PC-3 (cell line): ENCODE measurements around the gene IL1RAPL1. TPM values are rescaled to one million over a fixed set of nuclear protein-coding genes. Genes with fewer than 3 reads are reported as not detected.
A peak's percentile ranks its signal among the peaks of the same experiment; 100 is the strongest.

Experiments used
- ATAC-seq: fragments of 200-7000 bp; cut with Tn5 transposase; 2 replicates; pipeline ENCODE4 v1.9.1; 2020; ENCODE audit warnings: mild to moderate bottlenecking, moderate library complexity
- BruUV-seq: library from RNA; stranded (reverse); fragments of 400-500 nt; replicated peaks from 2 replicates; lab custom pipeline; 2021; lab: Mats Ljungman, UMichigan
- CTCF ChIA-PET: fragments of 300-600 bp; sonication (Branson Sonifier 250); formaldehyde crosslinking; loops from one replicate; lab custom pipeline; 2022; ENCODE audit warnings: antibody characterized with exemption; lab: Charles Lee
- POLR2A ChIA-PET: fragments of 300-600 bp; sonication (Branson Sonifier 250); formaldehyde crosslinking; loops from one replicate; lab custom pipeline; 2022; ENCODE audit warnings: antibody characterized with exemption; ENCODE audit not compliant: unreplicated experiment; lab: Charles Lee
- DNase-seq: peaks from one replicate; pipeline ENCODE4 v3.0.0-alpha.2; 2015
- H2AFZ ChIP-seq: fragments of 300-600 bp; sonication (generic); 2 replicates; pipeline ENCODE4 v1.6.0; 2016; ENCODE audit warnings: antibody characterized with exemption, low read length
- H3F3A ChIP-seq: fragments of 300-600 bp; sonication (generic); one replicate; pipeline ENCODE4 v1.6.0; 2017; ENCODE audit warnings: antibody characterized with exemption, low read length, control low read depth, mild to moderate bottlenecking; ENCODE audit not compliant: unreplicated experiment
- H3K27ac ChIP-seq: fragments of 300-600 bp; sonication (generic); 2 replicates; pipeline ENCODE4 v1.5.1; 2016; ENCODE audit warnings: mild to moderate bottlenecking, low read length
- H3K27me3 ChIP-seq: fragments of 300-600 bp; sonication (generic); 2 replicates; pipeline ENCODE4 v1.6.1; 2016; ENCODE audit warnings: low read length, mixed read lengths
- H3K36me3 ChIP-seq: fragments of 300-600 bp; sonication (generic); 2 replicates; pipeline ENCODE4 v1.6.1; 2016; ENCODE audit warnings: low read depth, mixed run types, low read length, mixed read lengths
- H3K4me1 ChIP-seq: fragments of 300-600 bp; sonication (generic); 2 replicates; pipeline ENCODE4 v1.5.1; 2016; ENCODE audit warnings: low read length; ENCODE audit not compliant: insufficient read depth
- H3K4me2 ChIP-seq: fragments of 300-600 bp; sonication (generic); 2 replicates; pipeline ENCODE4 v1.6.0; 2016; ENCODE audit warnings: low read length
- H3K4me3 ChIP-seq: fragments of 300-600 bp; sonication (generic); 2 replicates; pipeline ENCODE4 v1.5.1; 2016; ENCODE audit warnings: mild to moderate bottlenecking, low read length, mixed read lengths
- H3K79me2 ChIP-seq: fragments of 300-600 bp; sonication (generic); 2 replicates; pipeline ENCODE4 v1.6.1; 2017; ENCODE audit warnings: low read length, mixed read lengths
- H3K9ac ChIP-seq: fragments of 300-600 bp; sonication (generic); 2 replicates; pipeline ENCODE4 v1.6.0; 2016; ENCODE audit warnings: mild to moderate bottlenecking, low read length
- H3K9me2 ChIP-seq: fragments of 300-600 bp; sonication (generic); replicated peaks from 2 replicates; pipeline ENCODE4 v1.6.1; 2016; ENCODE audit warnings: mixed run types, low read length, mixed read lengths
- H3K9me3 ChIP-seq: fragments of 300-600 bp; sonication (generic); 2 replicates; pipeline ENCODE4 v1.6.1; 2016; ENCODE audit warnings: low read length, mixed read lengths
- H4K20me1 ChIP-seq: fragments of 300-600 bp; sonication (generic); 2 replicates; pipeline ENCODE4 v1.6.1; 2016; ENCODE audit warnings: low read length, mixed read lengths
- EZH2 ChIP-seq: fragments of 300-600 bp; sonication (generic); IDR thresholded peaks from one replicate; pipeline ENCODE4 v1.6.1; 2017; ENCODE audit warnings: antibody characterized with exemption, mild to moderate bottlenecking, low read length; ENCODE audit not compliant: unreplicated experiment
- EZH2phosphoT487 ChIP-seq: fragments of 300-600 bp; sonication (generic); IDR thresholded peaks from 2 replicates; pipeline ENCODE4 v1.6.1; 2018; ENCODE audit warnings: mild to moderate bottlenecking, antibody characterized with exemption, low read length, borderline replicate concordance
- intact Hi-C: fragments of 100-400 bp; cut with micrococcal nuclease; formaldehyde crosslinking; loops from 2 replicates; pipeline ENCODE4 v1.9.0; 2023
- total RNA-seq: library from RNA; depleted of rRNA; stranded (reverse); fragments of >200 nt; gene quantifications from 2 replicates; pipeline ENCODE4 v1.2.3, GENCODE V29; 2014
- TF ChIP-seq, protein P1 (sequence below): fragments of 300-600 bp; sonication (generic); conservative IDR thresholded peaks from 2 replicates; pipeline ENCODE4 v1.5.1; 2017; ENCODE audit warnings: antibody characterized with exemption, low read depth, mild to moderate bottlenecking, low read length

IL1RAPL1 gene
- total RNA-seq, 1 experiment from 2014 or later: 0.44 TPM

DNA sequence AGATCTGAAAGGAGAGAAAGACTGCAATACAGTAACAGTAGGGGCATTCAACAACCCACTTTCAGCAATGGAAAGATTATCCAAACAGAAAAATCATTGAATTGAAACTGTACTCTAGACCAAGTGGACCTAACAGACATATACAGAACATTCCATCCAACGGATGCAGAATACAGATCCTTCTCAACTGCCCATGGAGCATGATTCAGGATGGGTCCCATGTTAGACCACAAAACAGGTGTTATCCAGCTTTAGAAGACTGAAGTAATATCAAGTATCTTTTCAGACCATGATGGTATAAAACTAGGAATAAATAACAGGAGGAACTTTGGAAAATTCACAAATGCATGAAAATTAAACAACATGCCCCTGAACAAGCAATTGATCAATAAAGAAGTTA is 1060.9 kb downstream of the IL1RAPL1 start:
- CTCF ChIA-PET: no interaction called here
- BruUV-seq: no TSS peak
- Histone ChIP-seq H3K36me3 (no peaks in the 10 kb centered on the region), H3K4me2 (peak overlapping the region; percentile 21; the same call in 1 of the 2 replicates), H3K4me3 (no peak overlapping the region), H4K20me1 (no peaks in the 10 kb centered on the region), H3K79me2 (no peaks in the 10 kb centered on the region), H3K4me1 (peaks cover 12% of the 10 kb centered on the region), H3K27me3 (no peaks in the 10 kb centered on the region), H3K9me2 (no peaks in the 10 kb centered on the region), H3F3A (no peaks in the 10 kb centered on the region), H3K9ac (no peak overlapping the region), H2AFZ (no peak overlapping the region), H3K9me3 (no peaks in the 10 kb centered on the region), H3K27ac (no peak overlapping the region)
- TF ChIP-seq, protein P1, sequence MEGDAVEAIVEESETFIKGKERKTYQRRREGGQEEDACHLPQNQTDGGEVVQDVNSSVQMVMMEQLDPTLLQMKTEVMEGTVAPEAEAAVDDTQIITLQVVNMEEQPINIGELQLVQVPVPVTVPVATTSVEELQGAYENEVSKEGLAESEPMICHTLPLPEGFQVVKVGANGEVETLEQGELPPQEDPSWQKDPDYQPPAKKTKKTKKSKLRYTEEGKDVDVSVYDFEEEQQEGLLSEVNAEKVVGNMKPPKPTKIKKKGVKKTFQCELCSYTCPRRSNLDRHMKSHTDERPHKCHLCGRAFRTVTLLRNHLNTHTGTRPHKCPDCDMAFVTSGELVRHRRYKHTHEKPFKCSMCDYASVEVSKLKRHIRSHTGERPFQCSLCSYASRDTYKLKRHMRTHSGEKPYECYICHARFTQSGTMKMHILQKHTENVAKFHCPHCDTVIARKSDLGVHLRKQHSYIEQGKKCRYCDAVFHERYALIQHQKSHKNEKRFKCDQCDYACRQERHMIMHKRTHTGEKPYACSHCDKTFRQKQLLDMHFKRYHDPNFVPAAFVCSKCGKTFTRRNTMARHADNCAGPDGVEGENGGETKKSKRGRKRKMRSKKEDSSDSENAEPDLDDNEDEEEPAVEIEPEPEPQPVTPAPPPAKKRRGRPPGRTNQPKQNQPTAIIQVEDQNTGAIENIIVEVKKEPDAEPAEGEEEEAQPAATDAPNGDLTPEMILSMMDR: no peak
- DNase-seq (no peak), ATAC-seq (no peak)
- POLR2A ChIA-PET: no interaction called here
- intact Hi-C loops: no loop called here

GRCh38 chrX:29652484-29652883 is 1065.2 kb downstream of the IL1RAPL1 start:
- Histone ChIP-seq H2AFZ (no peak overlapping the region), H3K4me3 (no peak overlapping the region), H3K9me3 (no peaks in the 10 kb centered on the region), H3K4me1 (peaks cover 17% of the 10 kb centered on the region), H3F3A (no peaks in the 10 kb centered on the region), H3K27ac (peak overlapping the region; percentile 38), H3K79me2 (no peaks in the 10 kb centered on the region), H3K9me2 (no peaks in the 10 kb centered on the region), H3K27me3 (no peaks in the 10 kb centered on the region), H3K9ac (no peak overlapping the region), H4K20me1 (no peaks in the 10 kb centered on the region), H3K36me3 (no peaks in the 10 kb centered on the region), H3K4me2 (peak overlapping the region; percentile 36)
- no TSS peak for BruUV-seq
- ChIA-PET POLR2A (interaction anchor here (0.6 kb wide), 1 partner anchor 161 kb away, joined by 3 read pairs; no protein-coding TSS in a partner anchor), CTCF (interaction anchor here (0.6 kb wide), 1 partner anchor 148 kb away, joined by 3 read pairs; no protein-coding TSS in a partner anchor)
- TF ChIP-seq, protein P1: no peak
- TF ChIP-seq EZH2: no peak
- TF ChIP-seq EZH2phosphoT487: no peak
- peak; percentile 60 for DNase-seq
- intact Hi-C loops: no loop called here
- peak; percentile 88 for ATAC-seq

DNA sequence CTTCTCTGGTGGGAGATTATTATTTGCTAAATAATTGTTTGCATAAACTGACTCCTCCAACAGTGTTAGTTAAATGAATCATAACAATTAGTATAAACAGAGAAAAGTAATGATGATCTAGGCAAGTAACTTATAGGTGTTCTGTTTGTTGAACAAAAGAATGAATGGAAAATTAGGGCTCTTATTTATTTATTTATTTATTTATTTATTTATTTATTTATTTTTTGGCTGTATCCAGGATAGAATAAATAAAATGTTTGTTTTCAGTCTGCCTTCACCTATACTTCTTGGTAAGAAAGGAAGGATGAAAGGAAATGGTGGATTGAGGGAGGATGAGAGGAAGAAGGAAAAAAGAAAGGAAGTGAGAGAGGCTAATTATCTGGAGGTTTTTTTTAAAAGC is 1066.5 kb downstream of the IL1RAPL1 start:
- intact Hi-C loops: no loop called here
- no peak for DNase-seq
- no peak overlapping the region for H3K27ac ChIP-seq
- H3F3A ChIP-seq: no peaks in the 10 kb centered on the region
- no peak for TF ChIP-seq EZH2
- no peak for TF ChIP-seq EZH2phosphoT487
- TF ChIP-seq, protein P1: no peak
- H2AFZ ChIP-seq: no peak overlapping the region
- H3K9ac ChIP-seq: no peak overlapping the region
- H3K9me3 ChIP-seq: no peaks in the 10 kb centered on the region
- CTCF ChIA-PET: no interaction called here
- H3K4me2 ChIP-seq: no peak overlapping the region
- H3K4me1 ChIP-seq: peaks cover 17% of the 10 kb centered on the region
- H3K79me2 ChIP-seq: no peaks in the 10 kb centered on the region
- no peaks in the 10 kb centered on the region for H3K27me3 ChIP-seq
- H3K36me3 ChIP-seq: no peaks in the 10 kb centered on the region
- no peak overlapping the region for H3K4me3 ChIP-seq
- POLR2A ChIA-PET: no interaction called here
- no peak for ATAC-seq
- H3K9me2 ChIP-seq: no peaks in the 10 kb centered on the region
- H4K20me1 ChIP-seq: no peaks in the 10 kb centered on the region
- no TSS peak for BruUV-seq
